Mucosa of rectum (tissue), 2 donors: ENCODE results near the gene TEX47.

Source experiments
- H3K27ac ChIP-seq, 2 donors: one replicate each; pipeline ENCODE4 v1.7.0; 2013; ENCODE audit warnings: inconsistent platforms in 2 of 2, low read depth in 2 of 2, low read length in 2 of 2
- H3K27me3 ChIP-seq, 2 donors: one replicate each; pipeline ENCODE4 v1.7.0; 2013; ENCODE audit warnings: low read length in 2 of 2; ENCODE audit not compliant: control insufficient read depth in 2 of 2, insufficient read depth in 2 of 2
- H3K36me3 ChIP-seq, 2 donors: one replicate each; pipeline ENCODE4 v1.7.0; 2013; ENCODE audit warnings: low read length in 2 of 2; ENCODE audit not compliant: control insufficient read depth in 2 of 2, insufficient read depth in 2 of 2
- H3K4me1 ChIP-seq, 2 donors: one replicate each; pipeline ENCODE4 v1.7.0; 2013; ENCODE audit warnings: low read length in 2 of 2, mild to moderate bottlenecking in 1 of 2; ENCODE audit not compliant: control insufficient read depth in 2 of 2, insufficient read depth in 2 of 2
- H3K4me3 ChIP-seq, 2 donors: one replicate each; pipeline ENCODE4 v1.7.0; 2013; ENCODE audit warnings: low read length in 2 of 2
- H3K9ac ChIP-seq, 2 donors: one replicate each; pipeline ENCODE4 v1.7.0; 2013; ENCODE audit warnings: low read length in 2 of 2, low read depth in 1 of 2, mild to moderate bottlenecking in 1 of 2
- H3K9me3 ChIP-seq, 2 donors: one replicate each; pipeline ENCODE4 v1.7.0; 2013; ENCODE audit warnings: low read length in 2 of 2; ENCODE audit not compliant: control insufficient read depth in 2 of 2
- donor health status: healthy.
- donor health status: Normal muscosa, but diverticular disease.

TEX47 gene

DNA sequence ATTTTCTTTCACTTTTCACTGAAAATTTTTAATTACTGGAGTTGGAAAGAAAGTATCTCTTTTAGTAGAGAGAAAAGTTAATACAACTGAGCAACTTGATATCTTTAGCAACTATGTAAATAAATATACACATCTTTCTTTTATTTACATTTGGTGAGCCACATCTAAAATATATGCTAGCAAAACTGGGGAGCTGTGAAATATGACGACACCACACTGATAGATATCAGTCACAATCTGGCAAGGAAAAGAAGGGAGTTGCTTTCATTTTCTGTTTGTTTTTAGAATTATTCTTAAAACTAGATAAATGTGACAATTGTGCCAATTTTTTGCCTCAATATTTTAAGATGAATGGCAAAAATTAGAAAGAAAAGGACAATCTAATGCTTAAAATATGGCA is 38.7 kb downstream of the TEX47 start:
- H3K9ac ChIP-seq, result no peak overlapping the region
- peaks cover 18 to 23% of the 10 kb centered on the region in 2 donors for H3K27me3 ChIP-seq
- no peaks in the 10 kb centered on the region for H3K9me3 ChIP-seq
- H3K36me3 ChIP-seq, result no peaks in the 10 kb centered on the region
- no peak overlapping the region for H3K27ac ChIP-seq
- no peak overlapping the region for H3K4me3 ChIP-seq
- no peaks in the 10 kb centered on the region for H3K4me1 ChIP-seq

DNA sequence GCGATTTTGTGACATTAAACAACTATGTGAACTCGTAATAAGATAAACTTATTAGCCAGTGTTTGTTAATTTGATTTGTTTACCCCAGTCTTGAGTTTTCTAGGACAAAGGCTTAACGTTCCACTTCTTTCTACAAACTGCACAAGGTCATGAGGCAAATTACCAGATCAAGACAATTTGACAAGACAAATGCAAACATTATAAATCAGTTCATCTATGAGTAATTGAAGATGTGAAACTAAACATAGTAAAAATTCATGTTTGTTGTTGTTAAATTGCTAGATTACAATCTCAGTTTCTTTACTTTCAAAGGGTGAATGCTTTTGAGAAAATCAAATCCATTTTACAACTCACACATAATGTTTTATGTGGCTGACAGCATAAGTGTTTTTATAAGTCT is 49.4 kb downstream of the TEX47 start:
- no peaks in the 10 kb centered on the region for H3K36me3 ChIP-seq
- H3K4me1 ChIP-seq, result no peaks in the 10 kb centered on the region
- no peaks in the 10 kb centered on the region for H3K9me3 ChIP-seq
- H3K27ac ChIP-seq, result no peak overlapping the region
- no peaks in the 10 kb centered on the region for H3K27me3 ChIP-seq
- H3K4me3 ChIP-seq, result no peak overlapping the region
- H3K9ac ChIP-seq, result no peak overlapping the region
